ENCODE results near the gene ZBTB20.

Gene ZBTB20

DNA sequence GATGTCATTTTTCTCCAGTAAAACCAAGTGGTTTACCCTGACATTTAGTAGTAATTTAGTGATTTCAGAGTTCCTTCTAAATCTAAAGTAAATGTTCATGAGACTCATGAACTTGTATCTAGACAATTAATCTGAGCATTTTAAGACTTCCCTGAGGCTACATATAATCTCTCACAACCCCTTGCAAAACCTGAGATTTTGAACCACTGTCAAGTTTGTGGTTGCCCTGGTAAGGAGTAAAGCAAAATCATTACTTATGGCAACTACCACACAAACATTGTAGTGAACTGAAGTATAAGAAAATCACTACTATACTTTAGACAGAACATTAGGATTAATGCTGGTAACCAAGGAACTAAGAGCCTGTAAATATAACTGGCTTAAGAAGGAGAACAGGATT, 483.1 kb downstream of the ZBTB20 start:
- no peaks in the 10 kb centered on the region for H3K9me3 ChIP-seq (ENCODE audit: insufficient read depth, low read length)
- H3K36me3 ChIP-seq (ENCODE audit: low read length) = no peaks in the 10 kb centered on the region
- TF ChIP-seq, protein P1, sequence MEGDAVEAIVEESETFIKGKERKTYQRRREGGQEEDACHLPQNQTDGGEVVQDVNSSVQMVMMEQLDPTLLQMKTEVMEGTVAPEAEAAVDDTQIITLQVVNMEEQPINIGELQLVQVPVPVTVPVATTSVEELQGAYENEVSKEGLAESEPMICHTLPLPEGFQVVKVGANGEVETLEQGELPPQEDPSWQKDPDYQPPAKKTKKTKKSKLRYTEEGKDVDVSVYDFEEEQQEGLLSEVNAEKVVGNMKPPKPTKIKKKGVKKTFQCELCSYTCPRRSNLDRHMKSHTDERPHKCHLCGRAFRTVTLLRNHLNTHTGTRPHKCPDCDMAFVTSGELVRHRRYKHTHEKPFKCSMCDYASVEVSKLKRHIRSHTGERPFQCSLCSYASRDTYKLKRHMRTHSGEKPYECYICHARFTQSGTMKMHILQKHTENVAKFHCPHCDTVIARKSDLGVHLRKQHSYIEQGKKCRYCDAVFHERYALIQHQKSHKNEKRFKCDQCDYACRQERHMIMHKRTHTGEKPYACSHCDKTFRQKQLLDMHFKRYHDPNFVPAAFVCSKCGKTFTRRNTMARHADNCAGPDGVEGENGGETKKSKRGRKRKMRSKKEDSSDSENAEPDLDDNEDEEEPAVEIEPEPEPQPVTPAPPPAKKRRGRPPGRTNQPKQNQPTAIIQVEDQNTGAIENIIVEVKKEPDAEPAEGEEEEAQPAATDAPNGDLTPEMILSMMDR (IDR thresholded peaks at IDR 0.05; ENCODE audit: insufficient read depth, low read length, poor library complexity, severe bottlenecking) = no peak
- TF ChIP-seq EZH2phosphoT487 (conservative IDR thresholded peaks at IDR 0.05; ENCODE audit: low read length) = no peak
- no peaks in the 10 kb centered on the region for H4K20me1 ChIP-seq (ENCODE audit: low read depth, low read length)
- no peaks in the 10 kb centered on the region for H3K27me3 ChIP-seq (ENCODE audit: low read length)
- H3K9me2 ChIP-seq (replicated peaks; ENCODE audit: insufficient read depth, low read length) = no peaks in the 10 kb centered on the region
- H3K9ac ChIP-seq (ENCODE audit: low read length) = no peak overlapping the region
- H3K27ac ChIP-seq (ENCODE audit: low read depth, low read length) = no peak overlapping the region
- H3K4me3 ChIP-seq (ENCODE audit: insufficient read depth, low read length, poor library complexity, severe bottlenecking) = no peak overlapping the region
- no peak overlapping the region for H2AFZ ChIP-seq (ENCODE audit: low read depth, low read length, severe bottlenecking)
- H3K4me2 ChIP-seq (ENCODE audit: low read depth, low read length, poor library complexity, severe bottlenecking) = no peak overlapping the region
- no peaks in the 10 kb centered on the region for H3F3A ChIP-seq (ENCODE audit: insufficient read depth)
- no peaks in the 10 kb centered on the region for H3K79me2 ChIP-seq (ENCODE audit: insufficient read depth, low read length)

DNA sequence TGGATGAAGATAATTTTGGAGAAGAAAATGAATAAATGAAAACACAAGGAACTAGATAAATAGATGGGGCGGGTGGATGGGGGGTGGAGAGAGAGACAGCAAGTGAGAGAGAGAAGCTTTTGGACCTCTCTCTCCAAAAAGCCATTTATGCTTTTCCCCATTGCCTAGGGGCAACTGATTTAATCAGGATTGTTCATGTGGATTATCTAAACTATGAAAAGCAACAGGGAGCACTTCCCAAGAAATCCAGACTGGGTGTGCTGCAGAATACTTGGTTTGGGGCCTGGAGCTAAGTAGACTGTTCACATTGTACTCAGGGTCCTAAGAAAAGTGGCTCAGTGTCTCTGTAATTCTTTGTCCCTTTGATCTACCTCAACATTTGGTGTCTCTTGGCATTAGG, 486.3 kb downstream of the ZBTB20 start:
- Histone ChIP-seq H2AFZ (ENCODE audit: low read depth, low read length, severe bottlenecking) (no peak overlapping the region), H3K9ac (ENCODE audit: low read length) (no peak overlapping the region), H3K4me2 (ENCODE audit: low read depth, low read length, poor library complexity, severe bottlenecking) (no peak overlapping the region), H3K9me2 (replicated peaks; ENCODE audit: insufficient read depth, low read length) (no peaks in the 10 kb centered on the region), H4K20me1 (ENCODE audit: low read depth, low read length) (no peaks in the 10 kb centered on the region), H3K79me2 (ENCODE audit: insufficient read depth, low read length) (no peaks in the 10 kb centered on the region), H3K4me3 (ENCODE audit: insufficient read depth, low read length, poor library complexity, severe bottlenecking) (no peak overlapping the region), H3K27me3 (ENCODE audit: low read length) (no peaks in the 10 kb centered on the region), H3K9me3 (ENCODE audit: insufficient read depth, low read length) (no peaks in the 10 kb centered on the region), H3K36me3 (ENCODE audit: low read length) (no peaks in the 10 kb centered on the region), H3K27ac (ENCODE audit: low read depth, low read length) (no peak overlapping the region), H3F3A (ENCODE audit: insufficient read depth) (no peaks in the 10 kb centered on the region)
- no peak for TF ChIP-seq EZH2phosphoT487 (conservative IDR thresholded peaks at IDR 0.05; ENCODE audit: low read length)
- TF ChIP-seq, protein P1 (IDR thresholded peaks at IDR 0.05; ENCODE audit: insufficient read depth, low read length, poor library complexity, severe bottlenecking) = no peak

DNA sequence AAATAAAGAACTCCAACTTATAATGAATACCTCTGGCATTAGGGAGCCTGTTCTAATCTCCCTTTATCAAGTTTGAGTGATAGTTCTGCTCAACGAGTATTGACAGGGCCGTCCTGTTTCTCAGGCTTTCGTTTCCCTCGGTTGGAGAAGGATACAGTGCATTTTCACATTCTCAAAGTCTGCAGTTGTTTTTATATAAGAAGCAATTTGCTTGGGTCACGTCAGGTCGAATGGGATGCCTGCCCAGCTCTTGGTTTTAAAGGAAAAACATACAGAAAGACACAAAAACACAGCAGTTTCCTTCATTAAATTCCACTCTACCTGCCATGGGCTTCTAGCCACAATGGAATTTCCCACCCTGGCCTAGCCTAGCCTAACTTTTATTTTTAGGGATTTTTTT, 487.0 kb downstream of the ZBTB20 start:
- Histone ChIP-seq H3K4me3 (ENCODE audit: insufficient read depth, low read length, poor library complexity, severe bottlenecking) (no peak overlapping the region), H3K9me3 (ENCODE audit: insufficient read depth, low read length) (no peaks in the 10 kb centered on the region), H3K4me2 (ENCODE audit: low read depth, low read length, poor library complexity, severe bottlenecking) (no peak overlapping the region), H2AFZ (ENCODE audit: low read depth, low read length, severe bottlenecking) (no peak overlapping the region), H3K79me2 (ENCODE audit: insufficient read depth, low read length) (no peaks in the 10 kb centered on the region), H3F3A (ENCODE audit: insufficient read depth) (no peaks in the 10 kb centered on the region), H3K27me3 (ENCODE audit: low read length) (no peaks in the 10 kb centered on the region), H3K9me2 (replicated peaks; ENCODE audit: insufficient read depth, low read length) (no peaks in the 10 kb centered on the region), H3K9ac (ENCODE audit: low read length) (no peak overlapping the region), H3K36me3 (ENCODE audit: low read length) (no peaks in the 10 kb centered on the region), H4K20me1 (ENCODE audit: low read depth, low read length) (no peaks in the 10 kb centered on the region), H3K27ac (ENCODE audit: low read depth, low read length) (no peak overlapping the region)
- TF ChIP-seq, protein P1 (IDR thresholded peaks at IDR 0.05; ENCODE audit: insufficient read depth, low read length, poor library complexity, severe bottlenecking) = no peak
- no peak for TF ChIP-seq EZH2phosphoT487 (conservative IDR thresholded peaks at IDR 0.05; ENCODE audit: low read length)

All from SU-DHL-6 (cell line).